H7 (cell line): Measurements from ENCODE around the gene PDCD7. TPM values are rescaled to one million over a fixed set of nuclear protein-coding genes. Genes with fewer than 3 reads are reported as not detected.
A peak's percentile ranks its signal among the peaks of the same experiment; 100 is the strongest.
"Not testable (repeated sequence)": the region's sequence is repeated elsewhere in the genome, so short reads cannot be mapped to it uniquely, and the experiment has no call there.

Experiments
- DNase-seq: peaks from one replicate; pipeline ENCODE4 v3.0.0; 2012
- H3K27me3 ChIP-seq: 2 replicates; pipeline ENCODE4 v1.6.0; 2011; ENCODE audit warnings: mild to moderate bottlenecking, low read length; ENCODE audit not compliant: control insufficient read depth, insufficient read depth
- H3K36me3 ChIP-seq: replicated peaks from 2 replicates; pipeline ENCODE4 v1.5.1; 2011; ENCODE audit warnings: low read length; ENCODE audit not compliant: control insufficient read depth, insufficient read depth
- H3K4me3 ChIP-seq: 2 replicates; pipeline ENCODE4 v1.5.1; 2011; ENCODE audit warnings: low read depth, mild to moderate bottlenecking, control low read depth, low read length, moderate library complexity; ENCODE audit not compliant: insufficient read depth
- total RNA-seq: library from RNA; depleted of rRNA; stranded (reverse); fragments of >200 nt; shearing (Covaris generic); gene quantifications from 2 replicates; pipeline ENCODE4 v1.2.3, GENCODE V29; 2014

Gene PDCD7
- total RNA-seq, 1 experiment from 2014 or later: 15.5 TPM

GRCh38 chr15:65101891-65102708, 31.5 kb downstream of the PDCD7 start:
- H3K27me3 ChIP-seq: peaks cover 2% of the 10 kb centered on the region; the same call in 1 of the 2 replicates
- no peaks in the 10 kb centered on the region; the same call in 1 of the 2 replicates for H3K36me3 ChIP-seq
- DNase-seq: peak; percentile 84
- H3K4me3 ChIP-seq: peak overlapping the region; percentile 35

GRCh38 chr15:65101411-65101890, 32.2 kb downstream of the PDCD7 start:
- DNase-seq: peak; percentile 90
- Histone ChIP-seq H3K27me3 (peaks cover 2% of the 10 kb centered on the region; the same call in 1 of the 2 replicates), H3K36me3 (no peaks in the 10 kb centered on the region; the same call in 1 of the 2 replicates), H3K4me3 (peak overlapping the region; percentile 28)

- DNase-seq: no peak
- no peaks in the 10 kb centered on the region; the same call in 1 of the 2 replicates for H3K36me3 ChIP-seq
- H3K4me3 ChIP-seq: no peak overlapping the region
- peaks cover 2% of the 10 kb centered on the region; the same call in 1 of the 2 replicates for H3K27me3 ChIP-seq
Observed at GRCh38 chr15:65100442-65100841, 33.2 kb downstream of the PDCD7 start.

GRCh38 chr15:65099801-65100200, 33.8 kb downstream of the PDCD7 start:
- not testable (repeated sequence) for H3K27me3 ChIP-seq, H3K4me3 ChIP-seq, H3K36me3 ChIP-seq, DNase-seq

GRCh38 chr15:65099336-65099735, 34.3 kb downstream of the PDCD7 start:
- no peaks in the 10 kb centered on the region; the same call in 1 of the 2 replicates for H3K36me3 ChIP-seq
- H3K27me3 ChIP-seq: peaks cover 2% of the 10 kb centered on the region; the same call in 1 of the 2 replicates
- no peak for DNase-seq
- no peak overlapping the region for H3K4me3 ChIP-seq

- no peak for DNase-seq
- Histone ChIP-seq H3K4me3 (no peak overlapping the region), H3K36me3 (no peaks in the 10 kb centered on the region; the same call in 1 of the 2 replicates), H3K27me3 (peaks cover 2% of the 10 kb centered on the region; the same call in 1 of the 2 replicates)
Observed at GRCh38 chr15:65097651-65098263, 35.9 kb downstream of the PDCD7 start.

- Histone ChIP-seq H3K4me3 (no peak overlapping the region), H3K36me3 (no peaks in the 10 kb centered on the region; the same call in 1 of the 2 replicates), H3K27me3 (no peaks in the 10 kb centered on the region)
- no peak for DNase-seq
Observed at GRCh38 chr15:65096481-65097385, 36.9 kb downstream of the PDCD7 start.

GRCh38 chr15:65095747-65096104, 37.9 kb downstream of the PDCD7 start:
- H3K27me3 ChIP-seq: no peaks in the 10 kb centered on the region
- H3K36me3 ChIP-seq: no peaks in the 10 kb centered on the region; the same call in 1 of the 2 replicates
- no peak overlapping the region for H3K4me3 ChIP-seq
- DNase-seq: no peak

GRCh38 chr15:65095011-65095746, 38.4 kb downstream of the PDCD7 start:
- Histone ChIP-seq H3K36me3 (no peaks in the 10 kb centered on the region; the same call in 1 of the 2 replicates), H3K27me3 (no peaks in the 10 kb centered on the region), H3K4me3 (no peak overlapping the region)
- DNase-seq: no peak

GRCh38 chr15:65094294-65094995, 39.2 kb downstream of the PDCD7 start:
- peak; percentile 38 for DNase-seq
- no peaks in the 10 kb centered on the region for H3K27me3 ChIP-seq
- no peak overlapping the region for H3K4me3 ChIP-seq
- no peaks in the 10 kb centered on the region; the same call in 1 of the 2 replicates for H3K36me3 ChIP-seq

- DNase-seq, H3K4me3 ChIP-seq, H3K27me3 ChIP-seq, H3K36me3 ChIP-seq: not testable (repeated sequence)
Observed at GRCh38 chr15:65093793-65094170, 39.8 kb downstream of the PDCD7 start.

GRCh38 chr15:65092911-65093792, 40.5 kb downstream of the PDCD7 start:
- Histone ChIP-seq H3K36me3 (no peaks in the 10 kb centered on the region), H3K27me3 (no peaks in the 10 kb centered on the region), H3K4me3 (no peak overlapping the region)
- DNase-seq: peak; percentile 31
